HG03108 (cell line): Measurements from ENCODE around the gene STAT3.
"Not testable (repeated sequence)": the region's sequence is repeated elsewhere in the genome, so short reads cannot be mapped to it uniquely, and the experiment has no call there.

Experiments used
- ATAC-seq: cut with Tn5 transposase; IDR thresholded peaks from one replicate; pipeline ENCODE4 v1.9.1; 2021; ENCODE audit warnings: moderate library complexity; ENCODE audit not compliant: unreplicated experiment

Gene STAT3

DNA sequence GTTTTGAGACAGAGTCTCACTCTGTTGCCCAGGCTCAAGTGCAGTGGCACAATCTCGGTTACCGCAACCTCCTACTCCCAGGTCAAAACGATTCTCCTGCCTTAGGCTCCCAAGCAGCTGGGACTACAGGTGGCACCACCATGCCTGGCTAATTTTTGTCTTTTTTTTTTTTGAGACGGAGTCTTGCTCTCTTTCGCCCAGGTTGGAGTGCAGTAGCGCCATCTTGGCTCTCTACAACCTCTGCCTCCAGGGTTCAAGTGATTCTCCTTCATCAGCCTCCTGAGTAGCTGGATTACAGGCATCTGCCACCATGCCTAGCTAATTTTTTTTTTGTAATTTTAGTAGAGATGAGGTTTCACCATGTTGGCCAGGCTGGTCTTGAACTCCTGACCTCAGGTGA lies 70.3 kb downstream of the STAT3 start:
- not testable (repeated sequence) for ATAC-seq

DNA sequence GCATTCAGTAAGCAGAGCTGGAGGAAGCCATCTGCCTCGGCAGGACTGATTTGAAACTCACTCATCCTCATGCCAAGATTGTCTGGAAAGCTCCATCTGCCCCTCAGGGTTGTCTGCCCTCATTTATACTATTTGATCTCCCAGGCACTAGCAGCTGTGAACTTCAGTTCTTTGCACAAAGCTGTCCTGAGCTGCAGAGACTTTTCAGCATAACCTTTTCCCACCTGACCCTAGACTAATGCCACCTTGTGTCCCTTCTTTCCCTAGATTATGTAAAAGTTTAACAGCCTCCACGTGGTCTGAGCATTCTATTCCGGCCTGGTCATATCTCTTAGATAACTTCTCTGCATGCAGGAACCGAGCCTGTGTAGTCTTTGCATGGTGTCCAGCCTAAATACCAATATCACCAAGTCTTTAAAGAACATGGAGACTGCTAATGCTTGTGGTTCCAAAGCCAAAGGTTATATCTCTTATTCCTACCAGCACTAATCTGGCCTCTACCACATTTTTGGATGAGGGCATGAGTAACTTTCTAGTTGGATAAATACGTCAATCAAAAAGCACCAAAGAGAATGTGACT lies 70.9 kb downstream of the STAT3 start:
- no peak for ATAC-seq

DNA sequence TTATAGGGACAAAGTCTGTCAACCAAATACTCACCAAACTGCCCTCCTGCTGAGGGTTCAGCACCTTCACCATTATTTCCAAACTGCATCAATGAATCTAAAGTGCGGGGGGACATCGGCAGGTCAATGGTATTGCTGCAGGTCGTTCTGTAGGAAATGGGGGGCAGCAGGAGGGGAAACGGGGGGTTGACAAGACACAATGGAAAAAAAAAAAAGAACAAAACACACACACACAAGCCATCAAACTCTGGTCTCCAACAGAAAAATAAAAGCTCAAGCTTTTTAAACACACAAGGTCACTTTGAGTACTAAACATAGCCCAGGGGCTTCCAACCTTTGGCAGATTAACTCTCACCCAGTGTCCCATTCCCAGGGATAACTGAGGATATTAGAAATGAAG lies 71.5 kb downstream of the STAT3 start:
- no peak for ATAC-seq

DNA sequence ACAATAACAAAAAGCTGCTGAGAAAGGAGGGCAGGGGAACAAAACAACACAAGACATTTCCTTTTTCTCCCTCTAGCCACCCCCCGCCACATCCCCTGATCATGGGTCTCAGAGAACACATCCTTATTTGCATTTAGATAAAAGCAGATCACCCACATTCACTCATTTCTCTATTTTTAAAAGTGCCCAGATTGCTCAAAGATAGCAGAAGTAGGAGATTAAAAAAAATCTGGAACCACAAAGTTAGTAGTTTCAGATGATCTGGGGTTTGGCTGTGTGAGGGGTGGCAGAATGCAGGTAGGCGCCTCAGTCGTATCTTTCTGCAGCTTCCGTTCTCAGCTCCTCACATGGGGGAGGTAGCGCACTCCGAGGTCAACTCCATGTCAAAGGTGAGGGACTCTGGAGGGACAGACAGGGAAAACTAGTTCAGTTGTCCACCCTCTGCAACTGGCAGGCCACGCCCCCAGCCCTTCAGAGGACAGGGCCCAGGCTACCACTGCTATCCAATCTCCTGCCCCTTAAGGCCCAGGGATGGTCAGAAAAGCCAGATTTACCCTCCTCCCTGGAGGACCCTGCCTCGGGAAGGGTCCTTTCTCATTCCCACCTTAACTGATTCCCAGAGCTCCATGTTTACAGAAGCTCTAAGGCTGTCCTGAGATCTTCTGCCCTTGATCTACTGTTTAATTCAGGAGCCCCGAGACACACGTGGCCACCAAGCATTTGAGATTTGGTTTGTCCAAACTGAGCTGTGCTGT lies 72.7 kb downstream of the STAT3 start:
- peak; percentile 25 for ATAC-seq

DNA sequence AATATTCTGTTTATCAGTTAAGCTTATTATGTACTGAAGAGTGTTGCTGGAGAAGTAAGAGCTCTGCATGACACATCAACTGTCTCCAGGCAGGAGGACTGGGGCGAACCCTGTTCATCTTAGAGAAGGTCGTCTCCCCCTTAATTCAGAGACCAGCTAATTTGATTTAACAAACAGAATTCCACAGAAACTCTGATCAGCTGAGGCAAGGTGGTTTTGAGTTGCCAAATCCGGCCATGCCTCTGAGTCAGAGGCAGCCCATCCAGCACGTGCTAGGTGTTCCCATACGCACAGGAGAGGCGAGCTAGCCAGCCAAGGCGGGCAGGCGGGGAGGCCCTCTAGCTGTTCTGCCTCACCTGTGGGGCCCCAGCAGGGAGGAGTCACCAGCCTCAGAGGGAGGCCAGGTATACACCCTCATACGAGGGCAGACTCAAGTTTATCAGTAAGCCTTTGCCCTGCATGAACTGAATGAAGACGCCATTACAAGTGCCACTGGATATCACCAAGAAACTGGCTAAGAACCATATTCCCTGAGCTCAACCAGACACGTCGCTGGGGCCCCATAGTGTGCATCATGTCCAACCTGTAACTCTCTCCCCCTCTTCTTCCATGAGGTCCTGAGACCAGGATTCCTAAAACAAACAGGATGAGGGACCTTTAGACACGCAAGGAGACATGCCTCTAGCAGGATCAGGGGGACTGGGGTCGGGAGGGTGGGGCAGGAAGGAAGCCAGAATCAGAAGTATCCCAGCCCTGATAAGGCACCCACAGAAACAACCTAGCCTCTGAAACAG lies 74.3 kb downstream of the STAT3 start:
- ATAC-seq = no peak

DNA sequence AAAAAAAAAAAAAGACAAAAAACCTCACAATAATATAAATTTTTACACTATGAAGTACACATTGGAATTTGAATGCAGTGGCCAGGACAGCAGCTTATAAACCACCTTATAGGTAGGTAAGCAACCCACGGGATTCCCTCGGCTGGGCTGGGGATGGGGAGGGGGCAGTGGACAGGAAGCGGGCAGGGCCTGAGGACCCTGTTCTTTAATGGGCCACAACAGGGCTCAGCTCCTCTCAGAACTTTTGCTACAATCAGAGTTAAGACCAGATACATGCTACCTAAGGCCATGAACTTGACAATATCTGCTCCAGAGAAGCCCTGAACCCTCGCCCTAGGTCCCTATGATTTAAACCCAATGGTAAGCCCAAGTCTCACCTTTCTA lies 74.9 kb downstream of the STAT3 start:
- no peak for ATAC-seq

DNA sequence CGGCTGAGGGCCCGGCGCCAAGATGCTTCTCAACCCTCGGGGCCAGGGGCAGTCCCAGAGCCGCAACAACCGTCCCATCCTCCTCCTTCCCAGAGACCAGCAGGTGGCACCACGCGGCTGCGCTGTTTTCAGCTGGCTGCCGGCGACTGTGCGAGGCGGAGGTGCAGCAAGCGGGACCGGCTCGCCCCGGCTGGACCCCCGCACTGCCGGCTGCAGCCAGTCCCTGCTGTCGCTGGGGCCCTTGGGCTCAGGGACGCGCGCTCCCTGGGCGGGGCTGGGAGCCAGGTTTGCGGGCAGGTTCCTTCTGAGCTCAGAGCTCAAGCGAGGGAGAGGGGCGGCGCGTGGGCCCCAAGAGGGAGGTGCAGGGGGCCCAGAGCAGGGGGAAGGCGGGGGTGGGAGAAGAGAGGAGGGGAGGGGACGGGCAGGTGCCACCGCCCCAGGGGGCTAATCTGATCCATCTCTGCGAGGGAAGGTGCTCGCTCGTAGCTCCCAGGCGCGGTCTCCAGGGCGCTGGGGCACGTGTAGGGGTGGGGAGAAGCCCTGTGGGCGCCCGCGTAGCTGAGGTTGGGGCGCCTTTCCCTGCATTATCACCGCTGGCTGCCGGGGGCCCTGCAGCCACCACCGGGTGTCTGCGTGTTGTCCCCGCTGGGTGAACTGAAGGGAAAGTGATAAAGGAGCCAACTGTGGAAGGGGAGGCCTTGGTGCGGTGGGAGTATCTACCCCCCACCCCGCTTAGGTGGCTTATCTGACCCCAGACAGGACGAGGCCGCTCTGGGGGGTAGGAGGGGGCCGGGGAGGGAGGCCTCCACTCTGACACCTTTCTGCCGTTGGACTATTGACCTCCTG lies 75.7 kb downstream of the STAT3 start:
- peak; percentile 45 for ATAC-seq

DNA sequence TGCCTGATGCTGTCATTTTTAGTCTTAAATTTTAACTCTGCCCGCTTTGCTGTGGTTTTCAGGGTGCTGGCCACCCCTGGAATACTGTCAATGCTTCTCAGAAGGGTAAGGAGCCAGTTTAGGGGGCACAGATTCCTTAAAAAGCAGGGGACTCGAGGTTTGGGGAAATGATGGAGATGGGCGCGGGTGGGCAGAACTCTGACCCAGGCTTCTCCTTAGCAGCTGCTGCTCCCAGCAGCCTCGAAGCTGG lies 76.3 kb downstream of the STAT3 start:
- no peak for ATAC-seq

DNA sequence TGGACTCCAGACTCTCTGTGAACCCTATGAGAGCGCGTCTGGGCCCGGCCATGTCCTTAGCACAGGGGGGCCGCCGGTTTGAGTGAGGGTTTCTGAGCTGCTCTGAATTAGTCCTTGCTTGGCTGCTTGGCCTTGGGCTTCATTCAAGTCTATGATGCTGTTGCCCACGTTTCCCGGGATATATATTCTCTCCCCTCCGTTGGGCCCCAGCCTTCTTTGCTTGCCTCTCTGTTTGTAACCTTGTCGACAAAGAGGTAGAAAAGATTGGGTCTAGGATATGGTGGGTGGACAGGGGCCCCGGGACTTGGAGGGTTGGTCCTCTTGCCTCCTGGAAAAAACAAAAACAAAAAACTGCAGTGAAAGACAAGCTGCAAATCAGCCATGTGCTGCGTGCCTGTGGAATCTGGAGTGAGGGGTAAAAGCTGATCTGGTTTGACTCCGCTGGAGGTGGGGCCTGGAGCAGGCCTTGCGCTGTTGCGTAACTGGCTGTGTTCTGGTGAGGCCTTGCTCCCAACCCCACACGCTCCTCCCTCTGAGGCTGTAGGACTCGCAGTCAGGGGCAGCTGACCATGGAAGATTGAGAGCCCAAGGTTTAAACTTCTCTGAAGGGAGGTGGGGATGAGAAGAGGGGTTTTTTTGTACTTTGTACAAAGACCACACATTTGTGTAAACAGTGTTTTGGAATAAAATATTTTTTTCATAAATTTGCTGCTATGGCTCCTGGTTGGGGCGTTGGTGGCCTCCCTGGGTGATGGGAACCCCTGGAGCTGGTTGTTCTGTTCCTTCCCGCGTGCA lies 76.8 kb downstream of the STAT3 start:
- ATAC-seq = no peak

DNA sequence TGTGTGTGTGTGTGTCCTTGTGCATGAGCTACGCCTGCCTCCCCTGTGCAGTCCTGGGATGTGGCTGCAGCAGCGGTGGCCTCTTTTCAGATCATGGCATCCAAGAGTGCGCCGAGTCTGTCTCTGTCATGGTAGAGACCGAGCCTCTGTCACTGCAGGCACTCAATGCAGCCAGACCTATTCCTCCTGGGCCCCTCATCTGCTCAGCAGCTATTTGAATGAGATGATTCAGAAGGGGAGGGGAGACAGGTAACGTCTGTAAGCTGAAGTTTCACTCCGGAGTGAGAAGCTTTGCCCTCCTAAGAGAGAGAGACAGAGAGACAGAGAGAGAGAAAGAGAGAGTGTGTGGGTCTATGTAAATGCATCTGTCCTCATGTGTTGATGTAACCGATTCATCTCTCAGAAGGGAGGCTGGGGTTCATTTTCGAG lies 77.4 kb downstream of the STAT3 start:
- ATAC-seq = no peak

DNA sequence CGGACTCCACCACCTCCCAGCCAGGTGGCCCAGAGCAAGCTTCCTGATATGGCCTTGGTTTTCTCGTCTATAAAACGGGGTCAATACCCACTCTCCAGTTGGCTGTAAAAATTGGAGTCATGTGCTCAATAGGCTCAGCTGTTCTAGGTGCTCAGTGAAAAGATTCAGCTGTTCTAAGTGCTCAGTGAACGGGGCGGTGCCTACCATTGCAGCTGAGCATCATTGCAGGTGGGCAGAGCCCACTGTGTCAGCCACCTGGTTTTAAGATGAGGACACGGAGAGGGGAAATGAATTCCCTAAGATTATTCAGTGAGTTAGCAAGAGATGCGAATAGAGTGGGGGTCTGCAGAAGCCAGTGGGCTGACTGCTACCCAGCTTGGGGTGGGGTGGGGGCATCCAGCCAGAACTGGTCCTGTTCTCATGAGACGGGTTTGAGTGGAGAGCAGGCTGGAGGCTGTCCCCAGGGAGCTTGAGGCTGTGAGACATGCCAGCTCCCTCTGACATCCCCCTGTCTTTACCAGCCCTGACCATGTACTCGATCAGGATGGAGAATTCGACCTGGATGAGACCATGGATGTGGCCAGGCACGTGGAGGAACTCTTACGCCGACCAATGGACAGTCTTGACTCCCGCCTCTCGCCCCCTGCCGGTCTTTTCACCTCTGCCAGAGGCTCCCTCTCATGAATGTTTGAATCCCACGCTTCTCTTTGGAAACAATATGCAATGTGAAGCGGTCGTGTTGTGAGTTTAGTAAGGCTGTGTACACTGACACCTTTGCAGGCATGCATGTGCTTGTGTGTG lies 78.1 kb downstream of the STAT3 start:
- no peak for ATAC-seq

DNA sequence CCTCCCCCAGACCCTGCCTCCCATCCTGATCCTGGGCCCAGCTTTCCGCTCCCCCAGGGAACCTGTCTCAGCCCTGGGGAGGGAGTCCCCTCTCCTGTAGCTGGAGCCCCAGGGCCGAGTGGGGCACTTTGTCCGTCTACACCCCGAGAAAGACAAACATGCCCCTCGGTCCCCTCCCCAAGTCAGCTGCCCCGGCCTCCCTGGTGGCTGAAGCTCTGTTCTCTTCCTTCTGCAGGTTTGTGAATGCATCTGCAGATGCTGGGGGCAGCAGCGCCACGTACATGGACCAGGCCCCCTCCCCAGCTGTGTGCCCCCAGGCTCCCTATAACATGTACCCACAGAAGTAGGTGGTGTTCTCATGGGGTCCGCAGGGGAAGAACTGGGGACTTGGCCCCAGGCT lies 79.1 kb downstream of the STAT3 start:
- ATAC-seq = no peak

DNA sequence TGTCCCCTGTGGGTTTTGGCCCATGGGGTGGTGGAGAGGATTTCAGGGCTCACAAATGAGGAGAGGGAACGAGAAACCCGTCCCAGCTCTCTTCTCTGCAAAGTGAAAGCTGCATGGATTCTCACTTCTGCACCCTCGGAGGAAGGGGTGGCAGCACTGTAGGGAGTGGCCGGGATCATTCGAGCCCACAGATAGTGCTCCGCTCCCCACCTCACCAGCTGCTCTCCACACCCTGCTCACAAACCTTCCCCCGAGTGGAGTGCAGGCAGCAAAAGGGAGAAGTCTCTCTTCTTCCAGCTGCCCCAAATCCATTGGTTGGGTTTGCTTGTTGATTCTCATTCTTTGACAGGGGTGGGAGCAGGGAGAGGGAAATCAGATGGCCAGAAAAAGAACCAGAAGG lies 79.8 kb downstream of the STAT3 start:
- no peak for ATAC-seq

DNA sequence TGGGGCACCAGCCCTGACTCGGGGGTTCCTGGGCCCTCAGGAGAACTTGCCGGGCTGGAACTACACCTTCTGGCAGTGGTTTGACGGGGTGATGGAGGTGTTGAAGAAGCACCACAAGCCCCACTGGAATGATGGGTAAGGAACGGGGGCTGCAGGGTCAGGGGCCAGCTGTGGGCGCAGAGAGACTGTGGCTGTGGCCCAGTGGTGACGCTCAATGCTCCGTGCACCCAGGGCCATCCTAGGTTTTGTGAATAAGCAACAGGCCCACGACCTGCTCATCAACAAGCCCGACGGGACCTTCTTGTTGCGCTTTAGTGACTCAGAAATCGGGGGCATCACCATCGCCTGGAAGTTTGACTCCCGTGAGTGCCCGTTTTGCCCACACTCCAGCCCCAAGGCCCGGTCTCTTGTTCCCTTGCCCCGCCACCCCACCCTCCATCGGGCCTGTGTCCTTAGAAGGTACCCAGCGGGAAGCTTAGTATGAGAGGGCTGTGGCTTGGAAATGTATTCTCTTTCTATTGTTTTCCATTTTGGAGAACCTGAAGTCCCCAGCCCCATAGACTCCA lies 80.8 kb downstream of the STAT3 start:
- ATAC-seq = no peak

DNA sequence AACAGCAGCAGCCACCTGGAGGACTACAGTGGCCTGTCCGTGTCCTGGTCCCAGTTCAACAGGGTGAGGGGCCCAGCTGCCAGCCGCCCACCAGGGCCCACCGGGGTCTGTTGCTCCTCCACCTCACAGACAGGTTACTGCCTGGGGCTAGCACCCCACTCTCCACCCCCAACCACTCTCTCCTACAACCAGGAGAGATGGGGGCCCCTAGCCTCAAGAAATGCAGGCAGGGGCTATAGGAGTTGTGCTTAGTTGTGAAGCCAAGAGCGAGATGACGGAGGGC lies 81.9 kb downstream of the STAT3 start:
- ATAC-seq = no peak

DNA sequence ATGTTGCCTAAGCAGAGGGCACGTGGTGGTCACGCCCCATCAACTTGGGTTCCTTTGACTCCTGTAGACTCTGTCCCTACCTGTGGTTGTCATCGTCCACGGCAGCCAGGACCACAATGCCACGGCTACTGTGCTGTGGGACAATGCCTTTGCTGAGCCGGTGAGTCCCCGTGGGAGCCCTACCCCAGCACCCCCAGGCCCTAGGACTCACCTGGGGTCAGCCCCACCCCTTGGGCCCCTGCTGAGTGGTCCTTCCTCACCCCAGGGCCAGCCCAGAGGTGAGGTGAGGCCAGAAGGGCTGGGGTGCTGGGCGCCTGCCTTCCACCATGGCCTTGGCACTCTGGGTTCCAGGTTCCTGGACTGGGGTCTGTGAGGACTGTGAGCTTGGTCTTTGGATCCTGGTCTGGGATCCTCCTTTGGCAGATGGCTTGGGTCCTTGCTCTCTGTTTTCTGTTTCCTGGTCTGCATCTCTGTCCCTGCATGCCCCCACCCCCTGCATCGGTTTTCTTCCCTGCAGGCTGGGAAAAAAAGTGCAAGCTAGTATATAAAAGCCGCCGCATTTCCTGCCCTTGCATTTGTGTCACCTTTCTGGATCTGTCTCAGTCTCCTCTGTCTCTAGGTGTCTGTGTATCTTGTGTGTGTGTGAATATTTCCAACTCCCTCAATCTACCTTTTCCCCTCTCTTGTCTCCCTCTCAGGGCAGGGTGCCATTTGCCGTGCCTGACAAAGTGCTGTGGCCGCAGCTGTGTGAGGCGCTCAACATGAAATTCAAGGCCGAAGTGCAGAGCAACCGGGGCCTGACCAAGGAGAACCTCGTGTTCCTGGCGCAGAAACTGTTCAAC lies 82.5 kb downstream of the STAT3 start:
- no peak for ATAC-seq

DNA sequence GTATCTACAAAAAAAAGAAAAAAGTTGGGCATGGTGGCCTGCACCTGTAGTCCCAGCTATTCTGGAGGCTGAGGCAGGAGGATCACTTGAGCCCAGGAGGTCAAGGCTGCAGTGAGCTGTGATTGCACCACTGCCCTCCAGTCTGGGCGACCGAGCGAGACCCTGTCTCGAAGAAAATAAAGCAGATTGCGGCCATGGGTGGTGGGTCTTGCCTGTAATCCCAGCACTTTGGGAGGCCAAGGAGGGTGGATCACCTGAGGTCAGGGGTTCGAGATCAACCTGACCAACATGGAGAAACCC lies 83.3 kb downstream of the STAT3 start:
- not testable (repeated sequence) for ATAC-seq

DNA sequence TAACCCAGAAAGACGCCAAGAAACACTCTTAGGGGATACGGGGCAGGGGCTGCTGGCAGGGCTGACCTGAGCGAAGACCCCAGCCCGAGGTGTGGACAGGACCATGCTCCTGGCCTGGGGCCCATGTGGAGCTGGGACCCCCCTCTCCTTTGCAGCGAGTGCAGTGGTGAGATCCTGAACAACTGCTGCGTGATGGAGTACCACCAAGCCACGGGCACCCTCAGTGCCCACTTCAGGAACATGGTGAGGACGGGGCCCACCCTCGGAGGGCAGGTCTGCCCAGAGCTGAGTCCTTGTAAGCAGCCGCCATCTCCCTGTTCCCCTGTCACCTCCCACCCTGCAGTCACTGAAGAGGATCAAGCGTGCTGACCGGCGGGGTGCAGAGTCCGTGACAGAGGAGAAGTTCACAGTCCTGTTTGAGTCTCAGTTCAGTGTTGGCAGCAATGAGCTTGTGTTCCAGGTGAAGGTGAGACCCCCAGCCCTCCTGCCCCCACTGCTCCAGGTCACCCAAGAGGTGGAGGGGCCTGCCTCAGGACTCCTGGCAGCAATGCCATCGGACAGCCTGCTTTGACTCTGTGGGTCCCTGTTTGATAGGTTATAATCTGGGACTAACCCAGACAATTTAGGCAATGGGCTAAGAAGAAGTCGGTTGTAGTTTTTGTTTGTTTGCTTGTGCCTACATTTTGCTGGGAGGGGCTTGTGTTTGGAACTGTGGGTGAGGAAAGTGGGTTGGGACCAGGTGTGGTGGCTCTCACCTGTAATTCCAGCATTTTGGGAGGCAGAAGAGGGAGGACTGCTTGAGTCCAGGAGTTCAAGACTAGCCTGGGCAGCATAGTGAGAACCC lies 83.8 kb downstream of the STAT3 start:
- ATAC-seq = no peak
